OCI-LY3 (cell line): ENCODE measurements around the gene FBN2.

ENCODE experiments used
- EZH2phosphoT487 ChIP-seq: fragments of 200-600 bp; shearing (Covaris generic); IDR thresholded peaks from 2 replicates; pipeline ENCODE4 v1.6.1; 2018; ENCODE audit warnings: antibody characterized with exemption, mixed run types, low read depth
- TF ChIP-seq, protein P1 (sequence below): fragments of 200-600, 300-600 bp; sonication (generic); IDR thresholded peaks from 2 replicates; pipeline ENCODE4 v1.5.1; 2014; ENCODE audit warnings: antibody characterized with exemption, low read length, low read depth

DNA sequence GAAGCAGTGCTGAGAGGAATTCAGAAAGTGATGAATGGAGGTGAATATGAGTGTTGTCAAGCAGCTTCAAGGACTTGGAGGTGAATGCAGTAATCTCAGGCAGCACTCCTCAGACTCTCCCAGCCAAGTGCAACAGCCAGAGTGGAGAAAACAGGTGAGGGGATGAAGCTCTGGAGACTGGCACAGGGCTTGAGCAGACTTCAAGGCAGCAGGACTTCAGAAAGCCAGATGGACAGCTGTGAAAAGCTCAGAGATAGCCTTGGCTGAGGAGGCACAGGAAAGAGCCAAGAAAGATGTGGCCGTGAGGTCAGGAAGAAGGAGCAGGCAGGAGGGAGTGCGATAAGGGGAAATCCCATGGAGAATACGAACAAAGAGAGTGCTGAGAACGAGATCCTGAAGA lies 194.9 kb downstream of the FBN2 start:
- TF ChIP-seq, protein P1, sequence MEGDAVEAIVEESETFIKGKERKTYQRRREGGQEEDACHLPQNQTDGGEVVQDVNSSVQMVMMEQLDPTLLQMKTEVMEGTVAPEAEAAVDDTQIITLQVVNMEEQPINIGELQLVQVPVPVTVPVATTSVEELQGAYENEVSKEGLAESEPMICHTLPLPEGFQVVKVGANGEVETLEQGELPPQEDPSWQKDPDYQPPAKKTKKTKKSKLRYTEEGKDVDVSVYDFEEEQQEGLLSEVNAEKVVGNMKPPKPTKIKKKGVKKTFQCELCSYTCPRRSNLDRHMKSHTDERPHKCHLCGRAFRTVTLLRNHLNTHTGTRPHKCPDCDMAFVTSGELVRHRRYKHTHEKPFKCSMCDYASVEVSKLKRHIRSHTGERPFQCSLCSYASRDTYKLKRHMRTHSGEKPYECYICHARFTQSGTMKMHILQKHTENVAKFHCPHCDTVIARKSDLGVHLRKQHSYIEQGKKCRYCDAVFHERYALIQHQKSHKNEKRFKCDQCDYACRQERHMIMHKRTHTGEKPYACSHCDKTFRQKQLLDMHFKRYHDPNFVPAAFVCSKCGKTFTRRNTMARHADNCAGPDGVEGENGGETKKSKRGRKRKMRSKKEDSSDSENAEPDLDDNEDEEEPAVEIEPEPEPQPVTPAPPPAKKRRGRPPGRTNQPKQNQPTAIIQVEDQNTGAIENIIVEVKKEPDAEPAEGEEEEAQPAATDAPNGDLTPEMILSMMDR, result no peak
- TF ChIP-seq EZH2phosphoT487, result no peak
